SU-DHL-6 (cell line): ENCODE results near the gene GPR162.
"Not testable (repeated sequence)": the region's sequence is repeated elsewhere in the genome, so short reads cannot be mapped to it uniquely, and the experiment has no call there.

Source experiments
- H2AFZ ChIP-seq: fragments of 200-600 bp; sonication (generic); 2 replicates; pipeline ENCODE4 v1.6.1; 2014; ENCODE audit warnings: low read depth, mild to moderate bottlenecking, moderate library complexity, mixed read lengths, antibody characterized with exemption, low read length; ENCODE audit not compliant: severe bottlenecking
- H3F3A ChIP-seq: fragments of 200-600 bp; shearing (Covaris generic); 2 replicates; pipeline ENCODE4 v1.6.0; 2016; ENCODE audit warnings: antibody characterized with exemption, mild to moderate bottlenecking; ENCODE audit not compliant: insufficient read depth
- H3K27ac ChIP-seq: fragments of 200-600 bp; sonication (generic); 2 replicates; pipeline ENCODE4 v1.5.1; 2016; ENCODE audit warnings: low read depth, mild to moderate bottlenecking, low read length, moderate library complexity, mixed read lengths
- H3K27me3 ChIP-seq: fragments of 200-600 bp; sonication (generic), shearing (Covaris generic); 2 replicates; pipeline ENCODE4 v1.6.0; 2014; ENCODE audit warnings: mild to moderate bottlenecking, low read length
- H3K36me3 ChIP-seq: fragments of 200-600 bp; sonication (generic); 2 replicates; pipeline ENCODE4 v1.6.1; 2014; ENCODE audit warnings: mild to moderate bottlenecking, low read length, mixed read lengths
- H3K4me2 ChIP-seq: fragments of 300-600, 200-600 bp; shearing (Covaris generic), sonication (generic); 2 replicates; pipeline ENCODE4 v1.6.0; 2014; ENCODE audit warnings: low read length, low read depth, mild to moderate bottlenecking; ENCODE audit not compliant: poor library complexity, severe bottlenecking
- H3K4me3 ChIP-seq: fragments of 200-600 bp; sonication (generic); 2 replicates; pipeline ENCODE4 v1.5.1; 2014; ENCODE audit warnings: antibody characterized with exemption, low read length, mild to moderate bottlenecking, mixed read lengths; ENCODE audit not compliant: insufficient read depth, poor library complexity, severe bottlenecking
- H3K79me2 ChIP-seq: fragments of 200-600 bp; sonication (generic); 2 replicates; pipeline ENCODE4 v1.6.1; 2014; ENCODE audit warnings: mild to moderate bottlenecking, low read length, moderate library complexity; ENCODE audit not compliant: insufficient read depth
- H3K9ac ChIP-seq: fragments of 200-600 bp; sonication (generic); 2 replicates; pipeline ENCODE4 v1.7.0; 2014; ENCODE audit warnings: mild to moderate bottlenecking, low read length
- H3K9me2 ChIP-seq: fragments of 200-600 bp; sonication (generic); replicated peaks from 2 replicates; pipeline ENCODE4 v1.6.1; 2014; ENCODE audit warnings: low read length; ENCODE audit not compliant: insufficient read depth
- H3K9me3 ChIP-seq: fragments of 200-600 bp; sonication (generic); 2 replicates; pipeline ENCODE4 v1.6.1; 2014; ENCODE audit warnings: low read length, mixed read lengths; ENCODE audit not compliant: insufficient read depth
- H4K20me1 ChIP-seq: fragments of 200-600 bp; sonication (generic); 2 replicates; pipeline ENCODE4 v1.6.1; 2014; ENCODE audit warnings: low read depth, mild to moderate bottlenecking, antibody characterized with exemption, low read length, moderate library complexity, mixed read lengths
- CTCF ChIP-seq: fragments of 200-600 bp; sonication (generic); IDR thresholded peaks from one replicate; pipeline ENCODE4 v1.5.1; 2017; ENCODE audit warnings: antibody characterized with exemption, mild to moderate bottlenecking, low read length, moderate library complexity; ENCODE audit not compliant: insufficient read depth, poor library complexity, severe bottlenecking
- EZH2phosphoT487 ChIP-seq: fragments of 200-600 bp; sonication (generic), shearing (Covaris generic); conservative IDR thresholded peaks from 2 replicates; pipeline ENCODE4 v1.6.1; 2018; ENCODE audit warnings: mild to moderate bottlenecking, antibody characterized with exemption, low read length, moderate library complexity, mixed read lengths

GPR162 gene

DNA sequence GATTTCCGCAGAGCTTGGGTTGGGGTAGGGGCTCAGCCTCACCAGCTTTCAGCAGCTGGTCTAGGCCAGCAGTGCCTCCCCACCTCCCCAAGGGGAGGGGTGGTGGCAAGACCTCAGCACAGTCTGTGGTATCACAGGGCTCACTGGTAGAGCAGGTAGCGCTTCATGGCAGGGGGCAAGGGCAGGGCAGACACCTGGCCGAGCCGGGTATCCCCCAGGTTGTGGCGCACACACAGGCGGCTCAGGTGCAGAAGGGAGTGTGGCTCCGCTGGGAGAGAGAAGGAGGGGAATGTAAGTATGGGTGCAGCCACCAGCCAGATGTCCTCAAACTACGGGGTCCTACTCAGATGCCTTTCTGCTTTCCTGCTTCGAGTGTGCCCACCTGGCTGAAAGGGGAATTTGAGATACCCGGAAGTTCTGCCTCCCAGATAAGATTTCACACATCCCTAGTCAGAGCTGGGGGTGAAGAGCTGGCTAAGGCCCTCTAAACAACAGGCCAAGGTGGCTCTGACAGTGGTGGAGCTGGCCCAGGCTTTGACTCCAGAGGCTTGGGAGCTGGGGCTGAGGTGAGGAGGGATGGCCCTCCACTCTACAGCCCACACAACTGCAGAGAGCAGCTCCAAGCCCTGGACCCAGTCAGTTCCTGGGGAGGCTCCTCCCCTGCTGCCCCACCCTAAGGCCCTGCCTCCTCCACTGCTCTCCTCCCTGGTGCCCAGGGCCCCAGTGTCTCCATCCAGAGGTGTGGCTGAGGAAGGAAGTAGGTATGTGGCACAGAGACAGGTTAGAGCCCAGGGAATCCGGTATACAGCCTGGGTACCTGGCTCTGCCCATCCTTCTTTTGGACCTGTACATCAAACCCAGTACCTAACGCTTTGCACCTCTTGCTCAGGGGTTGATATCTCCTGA, 49.7 kb downstream of the GPR162 start:
- H3K27ac ChIP-seq, result peak overlapping the region; percentile 69
- peak overlapping the region; percentile 82 for H3K9ac ChIP-seq
- peaks cover 48% of the 10 kb centered on the region for H3F3A ChIP-seq

GRCh38 chr12:6872073-6873048, 50.7 kb downstream of the GPR162 start:
- Histone ChIP-seq H3F3A (peaks cover 48% of the 10 kb centered on the region), H3K4me3 (peak overlapping the region; percentile 70), H3K9me2 (no peaks in the 10 kb centered on the region), H2AFZ (no peak overlapping the region), H3K9ac (peak overlapping the region; percentile 82), H3K9me3 (no peaks in the 10 kb centered on the region), H3K79me2 (peaks cover 19% of the 10 kb centered on the region), H3K27ac (peak overlapping the region; percentile 69), H3K27me3 (no peaks in the 10 kb centered on the region), H3K4me2 (peak overlapping the region; percentile 85), H4K20me1 (no peaks in the 10 kb centered on the region; the same call in 1 of the 2 replicates), H3K36me3 (peaks cover 3% of the 10 kb centered on the region; the same call in 1 of the 2 replicates)
- TF ChIP-seq EZH2phosphoT487 (no peak), CTCF (peak; percentile 90)

More for the DNA sequence above, 49.7 kb downstream of the GPR162 start:
- H3K79me2 ChIP-seq, result peaks cover 19% of the 10 kb centered on the region
- no peaks in the 10 kb centered on the region for H3K27me3 ChIP-seq
- no peaks in the 10 kb centered on the region for H3K9me3 ChIP-seq
- no peak overlapping the region for H2AFZ ChIP-seq
- H4K20me1 ChIP-seq, result no peaks in the 10 kb centered on the region; the same call in 1 of the 2 replicates
- H3K9me2 ChIP-seq, result no peaks in the 10 kb centered on the region
- peaks cover 3% of the 10 kb centered on the region; the same call in 1 of the 2 replicates for H3K36me3 ChIP-seq
- TF ChIP-seq EZH2phosphoT487, result no peak
- TF ChIP-seq CTCF, result no peak
- peak overlapping the region; percentile 85 for H3K4me2 ChIP-seq
- H3K4me3 ChIP-seq, result peak overlapping the region; percentile 70

DNA sequence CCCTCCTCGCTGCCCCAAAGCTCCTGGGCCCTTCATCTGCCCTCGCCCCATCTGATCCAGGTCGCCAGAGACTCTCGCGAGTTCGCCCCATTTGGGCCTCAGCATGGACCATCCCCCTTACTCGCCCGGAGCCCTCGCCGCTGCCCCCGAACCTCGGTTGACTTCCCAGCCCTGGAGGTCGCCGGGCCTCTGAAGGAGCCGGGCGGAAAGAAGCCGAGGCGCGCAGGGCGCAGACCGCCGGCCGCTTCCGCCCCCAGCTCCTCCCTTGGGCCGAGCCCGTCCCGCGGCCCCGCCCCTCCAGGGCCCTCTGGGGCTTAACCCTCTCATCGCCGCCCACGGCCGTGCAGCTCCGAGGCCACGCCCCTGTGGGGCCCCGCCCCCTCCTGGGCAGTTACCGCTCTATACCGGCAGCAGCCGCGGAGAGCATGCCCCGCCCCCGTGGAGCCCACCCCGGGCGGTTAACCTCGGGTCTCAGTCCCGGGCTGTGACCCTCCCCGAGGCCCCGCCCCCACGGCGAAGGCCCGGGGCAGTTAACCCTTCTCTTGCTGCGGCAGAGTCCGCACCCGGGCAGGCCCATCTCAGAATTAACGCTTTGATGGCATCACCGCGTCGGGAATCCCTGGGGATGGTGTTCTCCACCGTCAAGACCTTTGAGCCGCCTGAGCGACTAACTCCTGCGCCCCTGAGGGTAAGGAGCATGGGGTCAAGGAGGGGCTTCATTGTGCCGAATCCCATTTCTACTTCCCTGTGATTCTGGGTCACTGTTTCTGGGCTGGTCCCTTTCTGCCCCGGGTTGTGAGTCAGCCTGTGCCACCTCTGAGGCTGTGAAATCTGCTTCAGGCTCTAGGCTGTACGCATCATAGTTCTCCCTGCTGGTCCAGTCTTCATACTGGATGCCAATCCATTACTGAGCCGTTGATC, 51.7 kb downstream of the GPR162 start, which contains the start of gene SPSB2:
TSS of gene SPSB2 (minus strand) at position 210 of the 921 bp plus-strand sequence. CDS start 402 bp downstream, outside the sequence.
- H3K27ac ChIP-seq, result peak within 1 kb of the TSS; percentile 69
- H3K4me2 ChIP-seq, result peak within 1 kb of the TSS; percentile 85
- peak within 1 kb of the TSS; percentile 78 for H2AFZ ChIP-seq
- peaks cover 46% of the 10 kb centered on the region for H3F3A ChIP-seq
- TF ChIP-seq CTCF (no peak), EZH2phosphoT487 (no peak)
- peaks cover 9% of the 10 kb centered on the region for H3K79me2 ChIP-seq
- H3K9me2 ChIP-seq, result no peaks in the 10 kb centered on the region
- no peaks in the 10 kb centered on the region for H3K9me3 ChIP-seq
- peak within 1 kb of the TSS; percentile 70 for H3K4me3 ChIP-seq
- no peaks in the 10 kb centered on the region for H3K27me3 ChIP-seq
- H4K20me1 ChIP-seq, result no peaks in the 10 kb centered on the region; the same call in 1 of the 2 replicates
- peaks cover 3% of the 10 kb centered on the region; the same call in 1 of the 2 replicates for H3K36me3 ChIP-seq
- H3K9ac ChIP-seq, result peak within 1 kb of the TSS; percentile 82

DNA sequence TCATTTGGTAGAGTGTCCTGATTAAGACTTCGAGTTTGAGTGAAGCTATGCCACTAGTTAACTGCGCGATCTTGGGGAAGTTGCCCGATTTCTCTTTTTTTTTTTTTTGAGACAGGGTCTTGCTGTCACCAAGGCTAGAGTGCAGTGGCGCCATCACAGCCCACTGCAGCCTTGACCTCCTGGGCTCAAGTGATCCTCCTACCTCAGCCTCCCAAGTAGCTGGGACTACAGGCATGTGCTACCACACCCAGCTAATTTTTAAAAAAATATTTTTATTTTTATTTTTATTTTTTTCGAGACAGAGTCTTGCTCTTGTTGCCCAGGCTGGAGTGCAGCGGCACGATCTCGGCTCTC, 52.4 kb downstream of the GPR162 start:
- not testable (repeated sequence) for H3K9me3 ChIP-seq, H3K36me3 ChIP-seq, H3K27me3 ChIP-seq, H3K79me2 ChIP-seq, H3K9me2 ChIP-seq, H4K20me1 ChIP-seq
- Histone ChIP-seq H2AFZ (peak overlapping the region; percentile 78), H3K9ac (peak overlapping the region; percentile 82), H3K27ac (peak overlapping the region; percentile 64), H3F3A (peaks cover 40% of the 10 kb centered on the region), H3K4me3 (peak overlapping the region; percentile 70), H3K4me2 (peak overlapping the region; percentile 85)
